Astrocyte of the cerebellum (primary cell): ENCODE results near the gene KDELR1.

Experiments
- DNase-seq: peaks from one replicate; pipeline ENCODE4 v3.0.0-alpha.2; 2011; ENCODE audit warnings: low read depth
- H3K4me3 ChIP-seq: 2 replicates; pipeline ENCODE4 v1.5.1; 2011; ENCODE audit warnings: mild to moderate bottlenecking, low read depth, low read length, moderate library complexity
- CTCF ChIP-seq: IDR thresholded peaks from 2 replicates; pipeline ENCODE4 v1.5.1; 2012; ENCODE audit warnings: low read length, low read depth, moderate library complexity, mild to moderate bottlenecking; ENCODE audit errors: missing control alignments
- in situ Hi-C: cut with HindIII; loops from 2 replicates; pipeline ENCODE4 v1.10.0; 2017; ENCODE audit warnings: low sequenced_read_pairs

KDELR1 gene

GRCh38 chr19:48419158-48419920 lies 28.0 kb upstream of the KDELR1 start:
- in situ Hi-C loops = no loop called here
- no peak overlapping the region for H3K4me3 ChIP-seq
- no peak for DNase-seq
- TF ChIP-seq CTCF = no peak

GRCh38 chr19:48418317-48419064 lies 27.1 kb upstream of the KDELR1 start:
- no peak overlapping the region for H3K4me3 ChIP-seq
- no peak for DNase-seq
- in situ Hi-C loops = no loop called here
- TF ChIP-seq CTCF = peak; percentile 22

GRCh38 chr19:48417421-48417820 lies 26.1 kb upstream of the KDELR1 start:
- no peak overlapping the region for H3K4me3 ChIP-seq
- no peak for TF ChIP-seq CTCF
- in situ Hi-C loops = no loop called here
- no peak for DNase-seq

- in situ Hi-C loops = no loop called here
- no peak for DNase-seq
- TF ChIP-seq CTCF = no peak
- peak overlapping the region; percentile 34 for H3K4me3 ChIP-seq
These were observed 24.5 kb upstream of the KDELR1 start for GRCh38 chr19:48415806-48416221.

- H3K4me3 ChIP-seq = peak overlapping the region; percentile 34
These were observed 24.0 kb upstream of the KDELR1 start for GRCh38 chr19:48415395-48415794.

More at GRCh38 chr19:48415395-48415794, 24.0 kb upstream of the KDELR1 start:
- no peak for DNase-seq
- TF ChIP-seq CTCF = no peak
- in situ Hi-C loops = no loop called here
